ENCODE data around the gene HGFAC.

HGFAC gene

DNA sequence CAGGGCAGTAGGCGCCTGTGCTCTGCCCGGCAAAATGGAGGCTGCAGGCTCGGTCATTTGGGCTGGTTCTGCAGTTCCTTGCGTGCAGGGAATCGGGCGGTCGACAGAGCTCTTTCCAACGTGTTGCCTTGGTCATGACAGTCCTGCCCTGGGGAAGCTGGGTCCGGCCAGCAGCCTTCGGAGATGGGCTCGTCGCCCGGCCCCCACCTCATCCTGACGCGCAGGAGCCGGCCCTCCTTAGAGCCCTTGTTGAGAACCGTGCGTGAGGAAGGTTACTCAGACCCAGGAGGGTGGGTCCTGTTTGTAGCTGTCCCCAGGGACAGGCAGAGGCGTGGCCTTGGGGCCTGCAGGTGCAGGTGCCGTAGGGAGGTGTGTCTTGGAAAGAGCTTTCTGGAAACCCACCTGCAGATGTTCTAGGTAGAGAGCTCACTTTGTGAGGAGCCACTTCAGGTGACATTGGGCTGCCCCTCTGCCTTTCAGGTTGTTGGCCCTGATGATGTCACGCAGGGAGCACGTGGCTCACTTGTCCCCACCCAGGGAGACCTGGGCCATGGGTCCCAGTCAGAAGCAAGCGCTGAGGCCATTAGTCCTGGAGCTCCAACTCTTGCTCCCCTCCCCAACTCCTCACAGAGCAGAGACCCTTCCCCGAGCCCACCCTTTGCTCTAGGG is 15.2 kb upstream of the HGFAC start:
- no peak for DNase-seq (ENCODE audit: low spot score)

DNA sequence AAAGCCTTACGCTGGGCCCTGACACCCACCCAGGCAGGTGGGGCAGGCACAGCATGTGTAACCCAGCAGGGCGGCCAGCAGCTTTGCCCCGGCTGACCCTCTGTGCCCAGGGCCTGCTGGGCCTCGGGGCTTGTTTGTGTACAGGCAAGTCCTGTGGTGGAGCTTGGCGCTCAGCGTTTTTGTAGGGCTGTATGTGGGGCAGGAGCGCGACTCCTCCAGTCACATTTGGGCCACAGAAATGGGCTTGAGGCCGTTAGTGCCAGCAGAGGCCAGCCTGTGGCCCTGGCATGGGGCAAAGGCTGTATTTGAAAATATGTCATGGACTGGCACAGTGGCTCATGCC is 14.7 kb upstream of the HGFAC start:
- no peak for DNase-seq (ENCODE audit: low spot score)

DNA sequence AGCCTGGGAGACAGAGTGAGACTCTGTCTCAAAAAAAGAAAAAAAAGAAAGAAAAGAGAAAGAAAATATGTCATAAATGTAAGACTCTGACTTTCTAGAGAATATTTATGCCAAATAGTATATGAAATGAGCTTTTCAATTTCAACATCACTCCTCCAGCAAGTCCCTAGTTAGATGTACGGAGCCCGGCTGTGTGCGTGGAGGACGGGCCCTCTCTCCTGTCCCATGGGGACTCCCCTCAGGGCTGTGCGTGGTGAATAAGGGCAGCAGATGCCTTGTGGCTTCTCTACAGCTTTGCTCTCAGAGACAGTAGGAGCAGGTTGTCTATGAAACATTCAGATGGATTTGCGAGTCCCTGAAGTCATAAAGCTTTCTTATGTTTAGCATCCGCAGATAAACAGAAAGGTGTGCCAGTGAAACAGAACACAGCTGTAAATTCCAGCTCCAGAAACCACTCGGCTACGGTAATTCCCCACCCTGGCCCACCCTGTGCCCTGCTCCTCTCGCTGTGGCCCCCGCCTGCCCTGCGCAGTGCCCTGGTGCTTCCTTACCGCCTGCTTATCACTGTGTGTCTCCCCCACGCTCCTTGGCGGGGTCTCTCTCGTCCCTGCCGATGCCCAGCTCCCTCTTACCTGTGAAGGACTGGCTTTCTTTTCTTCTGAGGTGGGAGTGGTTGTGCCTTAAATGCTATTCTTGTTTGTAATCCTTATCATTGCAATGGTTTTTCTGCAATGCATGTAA is 13.9 kb upstream of the HGFAC start:
- DNase-seq (ENCODE audit: low spot score): no peak

DNA sequence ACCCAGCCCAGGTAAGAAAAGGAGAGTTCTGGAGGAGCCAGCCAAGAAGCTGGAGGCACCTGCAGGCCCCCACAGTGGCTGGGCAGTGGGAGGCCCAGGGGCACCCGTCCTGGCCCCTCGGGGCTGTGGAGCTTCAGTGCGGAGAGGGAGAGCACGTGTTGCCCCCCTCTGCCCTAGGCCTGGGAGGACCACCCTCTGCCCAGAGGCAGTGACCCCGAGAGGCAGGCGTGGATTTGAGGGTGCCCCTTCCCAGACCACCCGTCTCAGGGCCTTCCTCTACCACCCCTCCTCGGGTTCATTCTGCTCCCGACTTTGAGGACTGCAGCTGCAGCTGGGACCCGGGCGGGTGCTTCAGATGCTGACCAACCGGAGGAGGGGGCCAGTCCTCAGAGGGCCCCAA is 12.1 kb upstream of the HGFAC start:
- DNase-seq (ENCODE audit: low spot score): no peak

DNA sequence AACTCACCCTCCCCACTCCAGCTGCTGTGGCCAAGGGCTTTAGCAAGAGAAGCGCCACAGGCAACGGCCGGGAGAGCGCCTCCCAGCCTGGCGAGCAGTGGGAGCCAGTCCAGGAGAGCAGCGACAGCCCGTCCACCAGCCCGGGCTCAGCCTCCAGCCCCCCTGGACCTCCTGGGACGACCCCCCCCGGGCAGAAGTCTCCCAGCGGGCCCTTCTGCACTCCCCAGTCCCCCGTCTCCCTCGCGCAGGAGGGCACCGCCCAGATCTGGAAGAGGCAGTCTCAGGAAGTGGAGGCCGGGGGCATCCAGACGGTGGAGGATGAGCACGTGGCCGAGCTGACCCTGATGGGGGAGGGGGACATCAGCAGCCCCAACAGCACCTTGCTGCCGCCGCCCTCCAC is 11.2 kb upstream of the HGFAC start:
- DNase-seq (ENCODE audit: low spot score): no peak

DNA sequence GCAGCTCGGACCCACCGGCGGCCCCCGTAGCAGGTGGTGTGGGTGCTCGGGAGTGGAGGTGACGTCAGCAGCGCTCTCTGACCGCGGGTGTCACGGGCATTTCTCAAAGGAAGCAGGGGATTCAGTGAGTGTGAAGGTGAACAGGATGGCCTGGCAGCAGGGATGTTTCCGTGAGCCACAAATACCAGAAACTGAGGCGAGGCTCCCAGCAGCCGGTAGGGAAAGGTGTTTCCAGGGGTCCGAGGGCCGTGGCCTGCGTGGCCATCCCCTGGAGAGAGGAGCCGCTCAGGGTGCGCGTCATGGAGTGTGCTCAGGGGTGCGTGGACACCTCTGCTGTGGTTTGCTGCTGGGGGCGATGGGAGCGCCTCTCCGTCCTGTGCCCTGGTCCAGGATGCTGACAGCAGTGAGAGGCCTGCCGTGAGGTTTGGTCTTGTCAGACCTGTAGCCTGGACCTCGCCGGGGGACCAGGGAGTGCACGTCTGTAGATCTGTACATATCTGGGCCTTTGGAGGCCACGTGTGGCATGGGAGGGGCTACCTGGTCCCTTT is 10.2 kb upstream of the HGFAC start:
- no peak for DNase-seq (ENCODE audit: low spot score)

DNA sequence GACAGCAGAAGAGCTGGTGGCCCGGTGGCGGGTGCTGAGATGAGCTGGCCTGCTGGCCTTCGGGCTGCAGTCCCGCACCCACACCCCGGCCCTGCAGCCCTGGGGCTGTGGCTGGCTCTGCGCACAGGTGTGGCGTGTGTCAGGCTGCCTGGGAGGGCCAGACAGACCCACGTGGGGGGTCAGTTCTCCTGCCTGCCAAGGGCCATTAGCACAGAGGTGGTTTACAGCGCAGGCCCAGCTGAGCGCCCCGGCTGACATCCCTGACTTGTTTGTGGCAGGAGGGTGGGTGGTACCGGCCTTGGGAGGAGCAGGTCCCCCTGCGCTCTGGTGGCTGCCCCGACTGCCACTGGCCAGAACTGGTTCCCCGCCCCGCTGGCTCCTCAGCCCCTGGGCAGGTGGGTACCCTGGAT is 9.4 kb upstream of the HGFAC start:
- DNase-seq (ENCODE audit: low spot score): no peak

DNA sequence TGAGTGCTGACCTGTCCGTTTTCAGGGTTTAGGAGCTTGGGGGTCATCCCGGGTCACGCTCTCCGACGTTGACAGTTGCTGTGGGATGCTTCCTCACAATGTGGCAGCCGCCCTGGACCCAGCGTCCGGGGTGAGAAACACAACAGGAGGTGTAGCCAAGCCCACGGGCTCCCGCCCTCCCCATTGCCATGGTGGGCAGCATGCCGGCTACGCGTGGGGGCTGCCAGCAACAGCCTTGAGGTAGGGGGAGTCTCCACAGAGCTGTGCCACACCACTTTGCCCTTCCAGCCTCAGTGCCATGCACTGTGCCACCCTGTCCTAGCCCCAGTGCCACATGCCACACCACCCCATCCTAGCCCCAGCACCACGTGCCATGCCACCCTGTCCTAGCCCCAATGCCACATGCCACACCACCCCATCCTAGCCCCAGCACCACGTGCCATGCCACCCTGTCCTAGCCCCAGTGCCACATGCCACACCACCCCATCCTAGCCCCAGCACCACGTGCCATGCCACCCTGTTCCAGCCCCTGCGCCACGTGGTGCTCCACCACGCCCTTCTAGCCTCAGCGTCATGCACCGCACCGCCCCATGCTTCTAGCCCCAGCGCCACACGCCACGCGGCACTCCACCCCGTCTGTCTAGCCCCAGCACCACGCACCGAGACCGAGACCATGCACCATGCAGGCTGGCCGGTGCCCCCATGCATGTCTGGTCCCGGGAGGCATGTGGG is 8.5 kb upstream of the HGFAC start:
- no peak for DNase-seq (ENCODE audit: low spot score)

DNA sequence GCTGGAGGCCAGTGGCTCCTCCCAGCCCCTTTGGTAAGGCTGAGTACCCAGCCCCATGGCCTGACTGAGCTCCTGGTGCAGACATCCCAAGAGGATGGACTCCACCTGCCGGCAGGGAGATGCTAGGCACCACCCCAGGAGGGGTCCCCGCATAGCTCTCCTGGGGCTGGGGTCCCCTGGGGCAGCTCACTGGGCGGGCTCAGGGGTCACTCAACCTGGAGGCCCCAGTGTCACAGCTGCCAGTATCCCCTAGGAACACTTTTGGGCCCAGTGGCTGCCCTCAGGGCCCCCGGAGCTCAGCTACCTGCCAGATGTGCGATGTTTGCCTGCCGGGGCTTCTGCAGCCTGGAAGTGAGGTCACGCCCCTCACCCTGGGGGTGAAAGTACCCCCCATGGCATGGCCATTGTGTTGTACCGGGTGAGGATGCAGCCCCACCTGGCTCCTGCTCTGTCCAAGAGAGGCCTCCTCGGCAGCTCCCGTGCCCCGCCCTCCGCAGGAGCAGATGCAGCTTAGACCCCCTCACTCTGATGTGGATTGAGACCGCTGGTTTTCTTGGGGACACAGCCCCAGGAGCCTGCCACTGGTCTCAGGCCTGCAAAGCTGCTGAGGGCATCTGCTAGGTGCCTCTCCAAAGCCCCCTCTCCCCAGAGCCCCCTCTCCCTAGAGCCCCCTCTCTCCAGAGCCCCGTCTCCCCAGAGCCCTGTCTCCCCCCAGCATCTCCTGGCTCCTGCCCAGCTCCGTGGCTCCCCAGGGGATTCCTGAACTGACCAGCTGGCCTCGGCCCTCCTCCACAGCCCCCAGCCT is 6.7 kb upstream of the HGFAC start:
- DNase-seq (ENCODE audit: low spot score): no peak

DNA sequence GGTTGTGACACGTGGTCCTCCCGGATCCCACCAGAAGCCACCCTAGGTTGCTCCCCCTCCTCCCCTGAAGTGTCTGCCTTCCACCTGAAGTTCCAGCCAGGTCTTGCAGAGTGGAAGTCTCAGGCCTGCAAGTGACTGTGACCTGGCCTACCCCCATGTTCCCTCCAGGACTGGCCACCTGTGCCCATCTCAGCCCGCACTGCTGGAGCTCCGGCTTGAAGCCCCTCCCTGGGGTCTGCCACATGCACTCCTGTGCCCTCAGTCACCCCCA is 6.1 kb upstream of the HGFAC start:
- DNase-seq (ENCODE audit: low spot score): no peak

DNA sequence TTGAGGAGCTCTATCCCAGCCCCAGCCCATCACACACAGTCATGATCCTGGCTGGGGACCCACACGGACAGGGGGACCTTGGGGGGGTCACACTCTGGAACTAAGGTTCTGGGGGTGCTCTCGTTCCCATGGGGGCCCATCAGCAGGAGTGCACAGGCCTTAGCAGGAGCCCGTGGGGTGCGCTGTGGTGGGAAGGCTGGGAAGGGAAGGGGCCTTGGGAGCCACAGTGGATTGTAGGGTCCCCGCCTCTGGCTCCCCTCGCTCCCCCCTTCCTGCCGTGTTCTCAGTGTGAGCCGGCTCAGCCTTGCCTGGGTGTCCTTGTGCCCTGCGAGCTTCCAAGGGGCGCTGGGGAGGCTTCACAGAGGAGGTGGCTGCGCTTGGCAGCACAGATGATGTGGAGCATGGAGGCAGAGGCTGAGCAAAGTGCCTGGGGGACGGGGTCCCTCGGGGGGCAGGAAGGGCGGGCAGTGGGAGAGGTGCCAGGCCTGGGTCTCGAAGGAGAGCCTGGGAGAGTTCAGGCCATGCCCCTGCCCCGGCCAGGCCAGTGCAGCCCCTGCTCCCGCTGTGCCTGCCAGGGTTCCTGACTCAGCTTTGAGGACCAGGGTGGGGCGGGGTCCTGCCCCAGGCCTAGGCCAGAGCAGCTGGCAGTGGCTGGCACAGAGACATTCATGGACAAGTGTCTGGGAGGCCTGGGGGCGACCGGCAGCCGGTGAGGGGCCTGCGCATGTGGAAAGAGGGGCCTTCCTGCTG is 5.5 kb upstream of the HGFAC start:
- no peak for DNase-seq (ENCODE audit: low spot score)

DNA sequence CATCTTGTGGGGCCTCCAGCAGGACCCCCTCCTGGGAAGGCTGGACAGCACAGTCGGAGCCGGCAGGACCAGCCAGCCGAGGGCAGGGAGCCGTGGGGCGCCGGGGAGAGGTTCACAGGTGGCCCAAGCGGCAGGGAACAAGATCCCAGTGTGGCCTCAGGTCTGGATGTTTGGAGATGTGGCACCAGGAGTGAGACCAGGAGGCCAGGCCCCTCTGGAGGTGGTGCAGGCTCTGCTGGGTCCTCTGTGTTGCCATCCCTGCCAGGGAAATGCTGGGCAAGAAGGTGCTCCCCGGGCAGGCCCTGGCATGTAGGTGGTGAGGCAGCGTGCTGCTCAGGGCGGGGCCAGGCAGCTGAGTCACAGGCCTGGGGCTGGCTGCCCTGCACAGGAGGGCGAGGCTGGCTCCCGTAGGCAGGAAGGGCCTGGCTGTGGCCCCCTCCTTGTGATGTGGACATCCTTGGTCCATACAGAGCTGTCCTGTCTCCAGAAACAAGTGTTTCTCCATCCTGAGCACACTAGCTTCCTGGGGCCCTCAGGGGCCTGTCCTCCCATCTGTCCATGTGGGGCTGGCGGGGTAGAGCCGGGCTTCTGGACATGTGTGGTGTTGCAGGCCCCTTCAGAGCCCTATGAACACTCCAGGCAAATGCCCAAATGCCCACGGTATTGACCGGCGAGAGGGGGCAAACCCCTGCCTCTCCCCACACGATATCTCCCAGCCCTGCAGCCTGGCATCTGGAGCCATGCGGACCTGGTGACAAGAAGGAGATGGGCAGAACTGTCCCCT is 4.8 kb upstream of the HGFAC start:
- peak; percentile 37 for DNase-seq (ENCODE audit: low spot score)

DNA sequence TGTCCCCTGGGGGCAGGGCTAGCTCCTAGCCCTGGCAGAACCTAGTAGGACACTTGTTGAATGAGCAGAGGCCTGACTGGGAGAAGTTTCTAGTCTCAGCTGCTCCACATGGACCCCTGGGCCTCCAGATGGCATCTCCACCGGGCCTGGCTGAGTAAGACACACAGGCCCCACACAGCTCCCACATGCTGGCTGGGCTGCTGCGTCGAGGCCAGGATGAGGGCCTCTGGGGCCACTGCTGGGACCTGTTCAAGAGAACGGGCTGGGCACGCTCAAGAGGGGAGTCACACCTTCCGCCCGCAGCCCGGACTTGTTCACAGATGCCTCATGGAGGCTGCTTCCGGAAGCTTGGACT is 4.2 kb upstream of the HGFAC start:
- no peak for DNase-seq (ENCODE audit: low spot score)

DNA sequence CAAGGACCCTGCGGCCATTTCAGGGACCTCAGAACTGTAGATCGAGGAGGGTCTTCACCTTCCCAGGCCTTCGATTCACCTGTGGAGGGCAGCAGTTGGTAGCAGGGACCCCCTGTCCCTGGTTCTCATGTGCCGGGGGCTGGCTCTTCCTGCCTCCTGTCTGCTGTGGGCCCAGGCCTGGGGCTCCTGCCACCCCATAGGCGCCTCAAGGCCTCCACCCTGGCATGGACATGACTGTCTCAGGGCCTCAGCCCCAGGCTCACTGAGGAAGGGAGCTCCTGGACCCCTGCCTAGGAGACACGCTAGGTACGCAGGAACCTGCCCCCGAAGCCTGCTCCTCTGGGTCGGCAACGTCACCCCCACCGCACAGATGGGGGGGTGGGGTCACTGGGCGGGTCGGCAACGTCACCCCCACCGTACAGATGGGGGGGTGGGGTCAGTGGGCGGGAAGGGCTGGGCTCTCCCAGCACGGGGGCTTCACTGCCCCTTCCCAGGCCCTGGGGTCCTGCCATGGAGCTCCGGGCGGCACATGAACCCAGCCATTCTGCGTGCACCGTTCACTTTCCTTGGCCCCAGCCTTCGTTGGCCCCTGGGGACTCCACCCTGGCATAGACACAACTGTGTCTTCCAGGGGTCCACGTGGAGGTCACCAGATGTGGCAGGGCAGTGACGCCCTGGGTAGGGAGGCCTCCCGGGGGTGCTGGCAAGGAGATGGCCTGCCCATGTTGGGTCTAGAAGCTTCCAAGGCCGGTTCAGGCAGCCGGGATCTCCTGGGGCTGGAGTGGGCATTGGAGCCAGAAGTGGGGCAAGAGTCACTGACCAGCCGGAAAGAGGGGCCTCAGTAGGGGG is 3.5 kb upstream of the HGFAC start:
- DNase-seq (ENCODE audit: low spot score): no peak

DNA sequence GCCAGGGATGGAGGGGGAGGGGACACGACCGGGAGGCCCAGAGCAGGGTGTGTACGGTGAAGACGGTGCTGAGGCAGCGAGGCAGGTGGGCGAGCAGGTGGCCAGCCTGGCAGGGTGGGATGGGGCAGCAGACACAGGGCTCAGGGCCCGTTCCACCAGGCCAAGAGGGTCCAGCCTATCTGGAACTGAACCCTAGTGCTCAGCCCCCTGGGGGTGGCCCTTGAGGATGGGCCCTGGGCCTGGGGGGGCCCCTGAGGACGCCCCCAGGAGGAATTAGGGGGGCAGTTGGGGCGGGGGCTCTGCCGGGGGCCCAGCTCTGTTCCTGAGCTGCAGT is 3.0 kb upstream of the HGFAC start:
- no peak for DNase-seq (ENCODE audit: low spot score)

DNA sequence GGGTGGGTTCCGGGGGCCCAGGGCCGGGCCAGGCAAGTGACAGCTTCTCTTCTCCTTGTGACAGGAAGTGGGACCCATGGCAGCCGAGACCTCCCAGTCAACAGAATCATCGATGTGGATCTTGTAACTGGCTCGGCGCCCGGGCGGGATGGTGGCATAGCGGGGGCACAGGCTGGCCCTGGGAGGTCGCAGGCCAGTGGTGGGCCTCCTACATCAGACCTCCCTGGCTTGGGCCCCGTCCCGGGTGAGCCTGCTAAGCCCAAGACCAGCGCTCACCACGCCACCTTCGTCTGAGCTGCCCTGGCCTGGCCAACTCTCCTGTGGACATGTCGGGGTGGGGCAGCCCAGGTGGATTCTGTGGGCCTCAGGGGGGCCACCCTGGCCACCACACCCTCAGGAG is 2.4 kb upstream of the HGFAC start:
- no peak for DNase-seq (ENCODE audit: low spot score)

DNA sequence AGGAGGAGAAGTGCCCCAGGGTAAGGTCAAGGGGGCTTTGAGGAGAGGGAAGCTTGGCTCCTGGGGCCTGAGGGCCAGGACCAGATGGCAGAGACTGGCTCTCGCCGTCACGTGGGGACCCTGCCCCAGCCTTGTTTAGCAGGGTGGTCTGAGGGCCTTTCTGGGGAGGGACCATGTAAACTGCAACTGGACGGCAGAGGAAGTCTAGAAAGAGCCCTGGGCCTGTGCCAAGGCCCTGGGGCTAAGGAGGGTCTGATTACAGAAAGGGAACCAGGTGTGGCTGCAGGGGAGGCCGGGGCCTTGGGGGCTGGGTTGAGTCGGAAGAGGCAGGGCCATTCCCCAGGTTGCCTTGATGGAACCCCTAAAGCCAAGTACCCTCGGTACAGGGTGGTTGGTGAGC is 1.8 kb upstream of the HGFAC start:
- no peak for DNase-seq (ENCODE audit: low spot score)

DNA sequence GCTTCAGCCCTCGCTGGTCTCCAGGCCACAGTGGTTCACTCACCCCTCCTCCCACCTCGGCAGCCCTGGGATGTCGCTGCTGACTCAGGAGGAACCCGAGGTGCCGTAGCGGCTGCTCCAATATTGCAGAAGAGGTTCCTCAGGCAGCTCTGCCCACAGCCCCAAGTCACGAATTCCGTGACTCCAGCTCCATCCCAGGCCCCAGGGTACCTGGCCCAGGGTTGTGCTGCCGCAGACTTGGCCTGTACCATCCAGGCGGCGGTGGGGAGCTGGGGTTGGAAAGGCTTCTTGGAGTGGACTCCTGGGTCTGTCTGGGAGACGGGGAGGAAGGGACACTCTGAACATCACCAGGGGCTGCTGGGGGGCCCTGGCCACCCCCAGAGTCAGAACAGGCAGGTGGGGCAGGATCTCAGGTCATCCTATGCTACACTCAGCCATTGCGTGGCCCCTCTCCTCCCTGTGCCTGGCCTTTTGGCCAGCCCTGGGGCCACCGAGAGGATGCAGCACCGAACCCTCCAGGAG is 728 bp upstream of the HGFAC start:
- DNase-seq (ENCODE audit: low spot score): no peak

DNA sequence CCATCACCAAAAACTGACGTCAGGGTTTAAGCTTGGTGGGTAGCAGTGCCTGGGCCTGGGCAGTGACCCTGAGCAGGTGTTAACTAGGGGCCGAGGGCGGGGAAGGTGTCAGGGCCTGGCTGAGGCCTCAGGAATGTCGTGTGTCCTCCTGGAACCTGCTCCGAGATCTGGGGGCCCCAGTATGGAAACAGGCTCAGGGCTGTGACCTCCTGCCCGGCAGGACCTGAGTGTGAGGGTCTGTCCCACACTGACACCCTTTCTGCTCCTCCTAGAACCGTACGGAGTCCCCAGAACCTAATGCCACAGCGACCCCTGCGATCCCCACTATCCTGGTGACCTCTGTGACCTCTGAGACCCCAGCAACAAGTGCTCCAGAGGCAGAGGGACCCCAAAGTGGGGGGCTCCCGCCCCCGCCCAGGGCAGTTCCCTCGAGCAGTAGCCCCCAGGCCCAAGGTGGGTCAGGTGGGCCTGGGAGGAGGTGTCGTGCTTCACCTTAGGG is 741 bp downstream of the HGFAC start:
- DNase-seq (ENCODE audit: low spot score): no peak
